Measurements from ENCODE around the gene RTN4R.
"Not testable (repeated sequence)": the region's sequence is repeated elsewhere in the genome, so short reads cannot be mapped to it uniquely, and the experiment has no call there.

Gene RTN4R

DNA sequence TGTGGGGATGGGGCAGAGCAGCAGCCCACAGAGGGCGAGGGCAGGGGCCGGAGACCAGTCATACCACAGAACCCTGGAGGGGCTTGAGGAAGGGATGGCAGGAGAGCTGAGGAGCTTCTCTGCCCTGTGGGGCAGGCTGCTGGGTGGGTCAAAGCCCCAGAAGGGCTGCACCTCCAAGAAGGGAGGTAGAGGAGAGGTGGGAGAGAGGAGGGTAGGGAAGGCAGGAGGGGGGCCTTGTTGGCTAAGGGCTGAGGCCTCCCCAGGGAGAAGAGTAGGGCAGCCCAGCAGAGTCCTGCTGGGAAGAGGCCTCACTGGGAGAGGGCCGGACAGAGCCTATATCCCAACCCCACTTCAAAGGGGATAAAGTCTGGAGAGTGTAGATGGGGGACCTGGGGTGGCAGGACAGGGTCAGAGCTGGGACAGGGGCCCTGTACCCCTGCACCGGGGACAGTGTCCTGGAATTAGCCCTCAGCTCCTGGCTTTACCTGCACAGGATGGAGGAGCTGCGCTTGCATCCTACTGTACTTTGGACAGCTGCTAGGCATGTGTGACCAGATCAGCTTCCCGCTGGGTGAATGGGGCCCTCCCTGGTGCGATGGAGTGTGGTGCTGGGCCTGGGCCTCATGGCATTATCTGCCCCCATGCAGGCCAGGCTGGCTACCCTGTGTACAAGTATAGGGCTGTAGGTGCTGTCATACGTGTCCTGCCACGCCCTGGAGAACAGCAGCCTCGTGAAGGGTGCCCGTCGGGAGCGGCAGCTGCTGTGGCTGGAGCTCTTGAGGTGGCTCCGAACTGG is 44.5 kb upstream of the RTN4R start:
- TF ChIP-seq, protein P1, sequence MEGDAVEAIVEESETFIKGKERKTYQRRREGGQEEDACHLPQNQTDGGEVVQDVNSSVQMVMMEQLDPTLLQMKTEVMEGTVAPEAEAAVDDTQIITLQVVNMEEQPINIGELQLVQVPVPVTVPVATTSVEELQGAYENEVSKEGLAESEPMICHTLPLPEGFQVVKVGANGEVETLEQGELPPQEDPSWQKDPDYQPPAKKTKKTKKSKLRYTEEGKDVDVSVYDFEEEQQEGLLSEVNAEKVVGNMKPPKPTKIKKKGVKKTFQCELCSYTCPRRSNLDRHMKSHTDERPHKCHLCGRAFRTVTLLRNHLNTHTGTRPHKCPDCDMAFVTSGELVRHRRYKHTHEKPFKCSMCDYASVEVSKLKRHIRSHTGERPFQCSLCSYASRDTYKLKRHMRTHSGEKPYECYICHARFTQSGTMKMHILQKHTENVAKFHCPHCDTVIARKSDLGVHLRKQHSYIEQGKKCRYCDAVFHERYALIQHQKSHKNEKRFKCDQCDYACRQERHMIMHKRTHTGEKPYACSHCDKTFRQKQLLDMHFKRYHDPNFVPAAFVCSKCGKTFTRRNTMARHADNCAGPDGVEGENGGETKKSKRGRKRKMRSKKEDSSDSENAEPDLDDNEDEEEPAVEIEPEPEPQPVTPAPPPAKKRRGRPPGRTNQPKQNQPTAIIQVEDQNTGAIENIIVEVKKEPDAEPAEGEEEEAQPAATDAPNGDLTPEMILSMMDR (IDR thresholded peaks at IDR 0.05; ENCODE audit: extremely low read depth, insufficient read depth, missing control alignments), result no peak
- in situ Hi-C loops (cut with MboI; ENCODE audit: low pct_unique_long_range_greater_than_20kb, low sequenced_read_pairs, unreplicated experiment), result no loop called here
- no peak for DNase-seq (ENCODE audit: low spot score)

- in situ Hi-C loops (cut with MboI; ENCODE audit: low pct_unique_long_range_greater_than_20kb, low sequenced_read_pairs, unreplicated experiment), result not testable (repeated sequence)
These were observed 43.3 kb upstream of the RTN4R start for GRCh38 chr22:20311249-20312062.

DNA sequence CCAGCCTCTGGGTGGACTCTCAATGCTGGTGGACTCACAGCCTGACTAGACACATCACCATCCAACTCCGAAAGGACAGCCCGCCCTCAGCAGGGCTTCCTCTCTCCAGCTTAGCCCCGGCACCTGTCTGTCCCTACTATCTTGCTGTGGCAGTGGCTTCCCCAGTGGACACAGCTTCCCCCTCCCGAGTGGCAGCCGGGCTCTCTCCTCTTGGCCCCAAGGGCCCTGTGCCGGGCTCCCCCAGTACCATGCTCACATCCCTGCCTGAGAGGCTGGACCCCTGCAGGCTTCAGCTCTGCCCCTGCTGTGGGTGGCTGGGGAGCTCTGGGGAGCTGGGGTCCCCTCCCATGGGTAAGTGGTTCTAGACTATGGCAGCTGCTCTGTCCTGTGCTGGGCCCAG is 42.7 kb upstream of the RTN4R start:
- DNase-seq (ENCODE audit: low spot score); in situ Hi-C loops (cut with MboI; ENCODE audit: low pct_unique_long_range_greater_than_20kb, low sequenced_read_pairs, unreplicated experiment): not testable (repeated sequence)

More at GRCh38 chr22:20311249-20312062, 43.3 kb upstream of the RTN4R start:
- not testable (repeated sequence) for DNase-seq (ENCODE audit: low spot score)

DNA sequence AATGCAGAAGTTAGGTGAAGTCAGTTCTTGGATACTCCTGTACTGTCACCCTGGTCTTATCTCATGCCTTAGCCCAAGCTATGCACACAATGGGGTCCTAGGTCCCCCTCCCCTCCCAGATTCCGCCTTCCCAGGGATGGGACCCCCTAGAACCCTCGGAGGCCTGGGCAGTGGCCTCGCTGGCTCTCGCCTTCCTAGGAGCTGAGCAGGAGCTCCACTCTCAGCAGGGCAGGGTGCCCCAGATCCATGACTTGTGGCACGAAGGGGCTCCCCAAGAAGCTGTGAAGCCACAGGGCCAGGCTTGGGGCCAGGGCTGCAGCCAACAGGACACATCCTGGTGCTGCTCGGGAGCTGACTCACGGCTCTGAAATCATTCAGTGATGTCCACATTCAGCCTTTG is 42.1 kb upstream of the RTN4R start:
- DNase-seq (ENCODE audit: low spot score); in situ Hi-C loops (cut with MboI; ENCODE audit: low pct_unique_long_range_greater_than_20kb, low sequenced_read_pairs, unreplicated experiment): not testable (repeated sequence)

GRCh38 chr22:20308806-20309650 is 40.9 kb upstream of the RTN4R start:
- DNase-seq (ENCODE audit: low spot score); in situ Hi-C loops (cut with MboI; ENCODE audit: low pct_unique_long_range_greater_than_20kb, low sequenced_read_pairs, unreplicated experiment): not testable (repeated sequence)

GRCh38 chr22:20307448-20308447 is 39.6 kb upstream of the RTN4R start:
- DNase-seq (ENCODE audit: low spot score); in situ Hi-C loops (cut with MboI; ENCODE audit: low pct_unique_long_range_greater_than_20kb, low sequenced_read_pairs, unreplicated experiment): not testable (repeated sequence)

DNA sequence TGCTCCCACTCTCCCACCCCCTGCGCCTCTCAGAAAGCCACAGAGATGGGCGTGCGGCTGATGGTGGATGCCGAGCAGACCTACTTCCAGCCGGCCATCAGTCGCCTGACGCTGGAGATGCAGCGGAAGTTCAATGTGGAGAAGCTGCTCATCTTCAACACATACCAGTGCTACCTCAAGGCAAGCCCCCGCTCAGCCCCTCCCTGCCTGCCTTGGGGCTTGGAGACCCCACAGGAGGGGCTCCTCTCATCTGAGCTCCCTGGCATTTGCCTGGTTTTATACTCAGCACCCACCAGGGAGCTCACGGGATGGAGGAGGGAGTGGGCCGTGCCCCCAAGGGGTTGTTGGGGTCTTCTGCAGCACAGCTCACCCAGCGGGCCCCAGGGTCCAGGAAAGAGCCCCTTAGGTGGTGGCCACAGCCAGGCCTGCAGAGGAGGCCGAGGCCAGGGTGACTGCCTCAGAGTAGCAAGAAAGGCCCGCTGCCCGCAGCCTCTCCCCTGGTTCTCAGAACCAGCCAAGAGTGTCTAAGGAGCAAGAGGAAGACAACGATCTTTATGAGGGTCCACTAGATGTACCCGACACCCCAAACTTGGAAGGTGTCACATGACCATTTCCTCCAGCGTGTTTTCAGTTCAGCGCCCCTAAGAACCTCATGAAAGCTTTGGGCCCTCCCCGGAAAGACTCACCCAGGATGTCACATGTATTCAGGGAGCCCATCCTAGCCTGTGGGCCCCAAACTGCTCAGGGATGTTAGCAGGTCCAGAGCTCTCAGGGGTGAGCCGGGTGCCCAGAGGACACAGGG is 38.7 kb upstream of the RTN4R start:
- in situ Hi-C loops (cut with MboI; ENCODE audit: low pct_unique_long_range_greater_than_20kb, low sequenced_read_pairs, unreplicated experiment); DNase-seq (ENCODE audit: low spot score): not testable (repeated sequence)

- no peak for DNase-seq (ENCODE audit: low spot score)
- in situ Hi-C loops (cut with MboI; ENCODE audit: low pct_unique_long_range_greater_than_20kb, low sequenced_read_pairs, unreplicated experiment), result no loop called here
- TF ChIP-seq, protein P1 (IDR thresholded peaks at IDR 0.05; ENCODE audit: extremely low read depth, insufficient read depth, missing control alignments), result no peak
These were observed 38.0 kb upstream of the RTN4R start for GRCh38 chr22:20305894-20306645.

GRCh38 chr22:20305230-20305893 is 37.2 kb upstream of the RTN4R start:
- in situ Hi-C loops (cut with MboI; ENCODE audit: low pct_unique_long_range_greater_than_20kb, low sequenced_read_pairs, unreplicated experiment); DNase-seq (ENCODE audit: low spot score): not testable (repeated sequence)

All from GM13977 (cell line).